ENCODE results near the gene HABP2. TPM values are rescaled to one million over a fixed set of nuclear protein-coding genes. Genes with fewer than 3 reads are reported as not detected.

HABP2 gene
- polyA plus RNA-seq, 1 donor from 2014 or later = not detected

GRCh38 chr10:113565364-113565763, 12.5 kb downstream of the HABP2 start:
- no peaks in the 10 kb centered on the region for H3K79me2 ChIP-seq (replicated peaks; ENCODE audit: insufficient read depth, low read length)
- H3K9ac ChIP-seq (ENCODE audit: low read length) = no peak overlapping the region
- H3K36me3 ChIP-seq (ENCODE audit: insufficient read depth, low read length) = no peaks in the 10 kb centered on the region
- no peaks in the 10 kb centered on the region for H3K9me3 ChIP-seq (ENCODE audit: low read length)
- H3F3A ChIP-seq (ENCODE audit: insufficient read depth, low read length, poor library complexity, severe bottlenecking) = no peaks in the 10 kb centered on the region
- H4K20me1 ChIP-seq (ENCODE audit: insufficient read depth) = no peaks in the 10 kb centered on the region
- H3K27me3 ChIP-seq (ENCODE audit: insufficient read depth, low read depth, low read length) = no peaks in the 10 kb centered on the region
- TF ChIP-seq MXI1 (conservative IDR thresholded peaks at IDR 0.05; ENCODE audit: poor library complexity, severe bottlenecking) (no peak), TAF1 (IDR thresholded peaks at IDR 0.05; ENCODE audit: low read depth) (no peak), RAD21 (conservative IDR thresholded peaks at IDR 0.05) (no peak), EZH2 (IDR thresholded peaks at IDR 0.05; ENCODE audit: borderline replicate concordance, insufficient read depth, low read length, poor library complexity, severe bottlenecking) (no peak), CTCF (IDR thresholded peaks at IDR 0.05; ENCODE audit: poor library complexity, severe bottlenecking) (no peak), REST (IDR thresholded peaks at IDR 0.05; ENCODE audit: borderline replicate concordance) (no peak)
- H2AFZ ChIP-seq (ENCODE audit: low read depth, low read length) = no peak overlapping the region
- no peaks in the 10 kb centered on the region for H3K9me2 ChIP-seq (ENCODE audit: insufficient read depth, low read length)
- H3K27ac ChIP-seq (ENCODE audit: low read length) = no peak overlapping the region
- H3K4me2 ChIP-seq (ENCODE audit: low read length) = no peak overlapping the region
- no peak overlapping the region for H3K4me3 ChIP-seq (ENCODE audit: low read length)

DNA sequence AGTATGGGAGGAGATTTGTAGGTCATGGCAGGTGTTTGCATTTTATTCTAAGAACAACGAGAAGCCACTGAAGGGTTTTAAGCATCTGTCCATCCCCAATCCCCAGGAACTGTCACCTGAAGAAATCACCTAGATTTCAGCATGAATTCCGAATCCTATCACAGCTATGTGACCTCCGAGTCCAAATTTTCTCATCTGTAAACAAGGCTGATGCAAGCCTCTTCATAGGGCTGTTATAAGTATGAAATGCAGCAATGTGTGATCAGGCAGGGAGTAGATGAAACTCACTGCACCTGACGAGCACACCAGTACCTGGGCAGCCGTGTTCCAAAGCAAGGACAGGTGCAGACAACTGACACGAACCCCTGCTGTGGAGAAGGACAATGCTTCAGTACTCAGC, 14.0 kb downstream of the HABP2 start:
- Histone ChIP-seq H3K9me2 (ENCODE audit: insufficient read depth, low read length) (no peaks in the 10 kb centered on the region), H4K20me1 (ENCODE audit: insufficient read depth) (no peaks in the 10 kb centered on the region), H3K27me3 (ENCODE audit: insufficient read depth, low read depth, low read length) (no peaks in the 10 kb centered on the region), H3K36me3 (ENCODE audit: insufficient read depth, low read length) (no peaks in the 10 kb centered on the region), H3K9ac (ENCODE audit: low read length) (no peak overlapping the region), H3F3A (ENCODE audit: insufficient read depth, low read length, poor library complexity, severe bottlenecking) (no peaks in the 10 kb centered on the region), H3K4me3 (ENCODE audit: low read length) (no peak overlapping the region), H3K4me2 (ENCODE audit: low read length) (no peak overlapping the region), H3K79me2 (replicated peaks; ENCODE audit: insufficient read depth, low read length) (no peaks in the 10 kb centered on the region), H3K9me3 (ENCODE audit: low read length) (no peaks in the 10 kb centered on the region), H2AFZ (ENCODE audit: low read depth, low read length) (no peak overlapping the region), H3K27ac (ENCODE audit: low read length) (no peak overlapping the region)
- TF ChIP-seq RAD21 (conservative IDR thresholded peaks at IDR 0.05) (no peak), REST (IDR thresholded peaks at IDR 0.05; ENCODE audit: borderline replicate concordance) (no peak), EP300 (conservative IDR thresholded peaks at IDR 0.05; ENCODE audit: poor library complexity, severe bottlenecking) (no peak), TAF1 (IDR thresholded peaks at IDR 0.05; ENCODE audit: low read depth) (no peak), SMC3 (conservative IDR thresholded peaks at IDR 0.05; ENCODE audit: poor library complexity) (no peak), MXI1 (conservative IDR thresholded peaks at IDR 0.05; ENCODE audit: poor library complexity, severe bottlenecking) (no peak), POLR2AphosphoS5 (IDR thresholded peaks at IDR 0.05) (no peak), CTCF (IDR thresholded peaks at IDR 0.05; ENCODE audit: poor library complexity, severe bottlenecking) (no peak), EZH2 (IDR thresholded peaks at IDR 0.05; ENCODE audit: borderline replicate concordance, insufficient read depth, low read length, poor library complexity, severe bottlenecking) (no peak)
